GM13977 (cell line): ENCODE results near the gene PBX1.

ENCODE experiments used
- DNase-seq: peaks from one replicate; pipeline ENCODE4 v3.0.0; 2012; ENCODE audit warnings: low spot score
- CTCF ChIP-seq: IDR thresholded peaks from 2 replicates; pipeline ENCODE4 v1.5.1; 2012; ENCODE audit warnings: mild to moderate bottlenecking, control low read depth; ENCODE audit not compliant: insufficient read depth; ENCODE audit errors: extremely low read depth, missing control alignments
- in situ Hi-C: fragments of 300-500 bp; cut with MboI; formaldehyde crosslinking; loops from one replicate; pipeline ENCODE4 v1.12.0; 2022; ENCODE audit warnings: low sequenced_read_pairs, low pct_unique_long_range_greater_than_20kb, mixed read lengths, inconsistent platforms; ENCODE audit not compliant: unreplicated experiment

The PBX1 gene

GRCh38 chr1:164804366-164804765 is 245.4 kb downstream of the PBX1 start:
- no peak for DNase-seq
- in situ Hi-C loops = no loop called here
- TF ChIP-seq CTCF = no peak

- no peak for DNase-seq
- in situ Hi-C loops = no loop called here
- no peak for TF ChIP-seq CTCF
Measured at GRCh38 chr1:164805399-164805798, 246.4 kb downstream of the PBX1 start.

GRCh38 chr1:164806531-164806930 is 247.5 kb downstream of the PBX1 start:
- in situ Hi-C loops = no loop called here
- DNase-seq = no peak
- TF ChIP-seq CTCF = no peak

- no peak for TF ChIP-seq CTCF
- no peak for DNase-seq
- in situ Hi-C loops = no loop called here
Measured at GRCh38 chr1:164813776-164814175, 254.8 kb downstream of the PBX1 start.

- in situ Hi-C loops = no loop called here
- TF ChIP-seq CTCF = no peak
- DNase-seq = no peak
Measured at GRCh38 chr1:164821648-164822047, 262.7 kb downstream of the PBX1 start.

- no peak for DNase-seq
- no peak for TF ChIP-seq CTCF
- in situ Hi-C loops = no loop called here
Measured at GRCh38 chr1:164823486-164824279, 264.7 kb downstream of the PBX1 start.
